ENCODE results near the gene AOX1. TPM values are rescaled to one million over a fixed set of nuclear protein-coding genes. Genes with fewer than 3 reads are reported as not detected.

AOX1 gene
- total and polyA plus RNA-seq, 10 of the 15 experiments (the other 5 are each of a cell fraction or from before 2014, with no cell fraction given) = 0.03 to 0.56 (median 0.19) TPM; not detected in 6

DNA sequence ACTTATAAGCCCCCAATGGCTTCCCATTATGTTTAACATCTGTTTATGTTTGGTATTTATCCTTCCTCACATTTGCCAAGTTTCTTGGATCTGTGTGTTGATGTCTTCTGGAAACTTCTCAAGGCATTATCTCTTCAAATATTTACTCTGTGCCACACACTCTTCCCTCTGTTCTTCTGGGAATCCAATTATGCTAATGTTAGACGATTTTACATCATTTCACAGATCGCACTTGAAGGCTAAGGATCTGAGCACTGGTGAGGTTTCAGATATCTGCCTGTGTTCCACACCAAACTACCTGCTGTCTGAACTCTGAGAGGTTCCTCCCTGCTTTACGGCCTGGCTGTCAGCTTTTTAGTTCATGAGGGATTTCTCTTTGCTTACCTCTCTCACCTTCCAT, 10.1 kb downstream of the AOX1 start:
- RAD21 ChIA-PET (ENCODE audit: unreplicated experiment) = no interaction called here
- FAIRE-seq = peak; percentile 68
- H3K9ac ChIP-seq (ENCODE audit: control insufficient read depth, insufficient read depth, low read length) = no peak overlapping the region
- H3K4me1 ChIP-seq (ENCODE audit: control insufficient read depth, insufficient read depth, low read length) = no peaks in the 10 kb centered on the region
- no peak for ATAC-seq
- intact Hi-C loops (cut with micrococcal nuclease; ENCODE audit: unreplicated experiment) (no loop called here), in situ Hi-C loops (cut with MboI) (no loop called here)
- BruUV-seq (replicated peaks) = no TSS peak
- 10% methylated on average over 3 of the region's 3 CpGs for WGBS (ENCODE audit: insufficient coverage, insufficient replicate concordance, low lambda C conversion rate, missing lambda C conversion rate)
- no peak overlapping the region for H2AFZ ChIP-seq (ENCODE audit: control insufficient read depth, low read depth, low read length)
- no peaks in the 10 kb centered on the region for H3K79me2 ChIP-seq (ENCODE audit: control insufficient read depth, insufficient read depth, low read length)
- no peak overlapping the region for H3K4me2 ChIP-seq (ENCODE audit: control insufficient read depth, insufficient read depth)
- TF ChIP-seq NR2C2 (IDR thresholded peaks at IDR 0.05; ENCODE audit: borderline replicate concordance, control insufficient read depth, insufficient read length, low read depth) = no peak
- no peaks in the 10 kb centered on the region for H3K9me3 ChIP-seq (replicated peaks; ENCODE audit: control insufficient read depth, insufficient read depth, low read length)
- POLR2A ChIA-PET = no interaction called here
- CTCF ChIA-PET = no interaction called here
- SMC1A ChIA-PET (ENCODE audit: uncharacterized antibody, unreplicated experiment) = no interaction called here
- H3K4me3 ChIP-seq = no peak overlapping the region
- H3K27me3 ChIP-seq (replicated peaks in 1 of 2; ENCODE audit: control insufficient read depth in 2 of 2, insufficient read depth in 2 of 2, low read length in 1 of 2) = 0 out of 4 replicates have a peak, but pooled peaks cover 0 to 6% of the 10 kb centered on the region in 2 experiments
- no peaks in the 10 kb centered on the region for H3K36me3 ChIP-seq (ENCODE audit: control insufficient read depth in 2 of 2, insufficient read depth in 2 of 2, low read length in 1 of 2)
- no peaks in the 10 kb centered on the region for H4K20me1 ChIP-seq (ENCODE audit: control insufficient read depth, insufficient read depth)
- DNase-seq (ENCODE audit: low read depth, low spot score) = no peak
- no peak overlapping the region for H3K27ac ChIP-seq (ENCODE audit: control insufficient read depth, insufficient read depth)

DNA sequence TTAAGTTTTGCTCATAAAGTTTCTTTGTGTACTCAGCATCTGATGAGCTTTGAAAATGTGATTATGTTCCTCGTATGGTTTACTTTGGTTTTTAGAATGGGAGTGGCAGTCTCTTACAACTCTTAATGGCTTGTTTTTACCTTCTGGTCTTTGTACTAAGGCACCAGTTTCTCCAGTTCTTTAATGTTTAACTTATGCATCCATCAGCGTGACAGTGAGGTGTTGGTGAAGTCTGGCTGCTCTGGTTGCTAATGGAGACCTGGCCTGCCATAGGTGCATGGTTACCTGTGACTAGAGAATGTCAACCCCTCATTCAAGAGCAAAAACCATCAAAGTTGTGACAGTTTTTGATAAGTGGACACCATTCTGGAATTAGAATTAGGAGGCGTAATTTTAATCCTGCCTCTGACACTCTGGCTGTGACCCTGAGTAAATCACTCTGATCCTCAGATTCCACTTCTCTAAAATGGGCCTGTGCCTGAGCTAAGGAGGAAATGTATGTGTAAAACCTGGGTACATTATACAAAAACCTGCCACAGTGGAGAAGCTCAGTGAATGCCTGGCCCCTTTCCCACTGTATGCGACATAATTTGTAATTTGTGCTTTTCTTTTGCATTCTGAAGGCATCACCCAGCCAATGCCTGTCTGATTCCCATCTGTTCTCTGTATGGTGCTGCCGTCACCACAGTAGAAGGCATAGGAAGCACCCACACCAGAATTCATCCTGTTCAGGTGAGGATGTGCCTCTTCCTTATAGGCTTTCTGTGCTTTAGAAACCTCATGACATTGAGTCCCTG, 11.2 kb downstream of the AOX1 start:
- TF ChIP-seq JUND (IDR thresholded peaks at IDR 0.05; ENCODE audit: low read depth, low read length) = no peak
- TF ChIP-seq GABPA (IDR thresholded peaks at IDR 0.05; ENCODE audit: low read depth) = no peak
- no peak for TF ChIP-seq IKZF2 (IDR thresholded peaks at IDR 0.05)
- TF ChIP-seq, protein P1, sequence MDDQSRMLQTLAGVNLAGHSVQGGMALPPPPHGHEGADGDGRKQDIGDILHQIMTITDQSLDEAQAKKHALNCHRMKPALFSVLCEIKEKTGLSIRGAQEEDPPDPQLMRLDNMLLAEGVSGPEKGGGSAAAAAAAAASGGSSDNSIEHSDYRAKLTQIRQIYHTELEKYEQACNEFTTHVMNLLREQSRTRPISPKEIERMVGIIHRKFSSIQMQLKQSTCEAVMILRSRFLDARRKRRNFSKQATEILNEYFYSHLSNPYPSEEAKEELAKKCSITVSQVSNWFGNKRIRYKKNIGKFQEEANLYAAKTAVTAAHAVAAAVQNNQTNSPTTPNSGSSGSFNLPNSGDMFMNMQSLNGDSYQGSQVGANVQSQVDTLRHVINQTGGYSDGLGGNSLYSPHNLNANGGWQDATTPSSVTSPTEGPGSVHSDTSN (IDR thresholded peaks at IDR 0.05; ENCODE audit: insufficient replicate concordance, low read depth, low read length) = no peak
- no peak for TF ChIP-seq PAX8 (IDR thresholded peaks at IDR 0.05)
- no peak for TF ChIP-seq WRNIP1 (IDR thresholded peaks at IDR 0.05; ENCODE audit: borderline replicate concordance, low read depth, low read length)
- no peak for TF ChIP-seq FOXM1 (IDR thresholded peaks at IDR 0.05; ENCODE audit: low read depth, low read length)
- TF ChIP-seq ZNF622 (IDR thresholded peaks at IDR 0.05) = no peak
- no peak for TF ChIP-seq CHD4 (IDR thresholded peaks at IDR 0.05)
- TF ChIP-seq NR2C2 (IDR thresholded peaks at IDR 0.05; ENCODE audit: borderline replicate concordance, control insufficient read depth, insufficient read length, low read depth) = no peak
- Histone ChIP-seq H3K27me3 (replicated peaks in 1 of 2; ENCODE audit: control insufficient read depth in 2 of 2, insufficient read depth in 2 of 2, low read length in 1 of 2) (0 out of 4 replicates have a peak, but pooled peaks cover 0 to 6% of the 10 kb centered on the region in 2 experiments), H3K9ac (ENCODE audit: control insufficient read depth, insufficient read depth, low read length) (no peak overlapping the region), H3K36me3 (ENCODE audit: control insufficient read depth in 2 of 2, insufficient read depth in 2 of 2, low read length in 1 of 2) (no peaks in the 10 kb centered on the region), H3K9me3 (replicated peaks; ENCODE audit: control insufficient read depth, insufficient read depth, low read length) (no peaks in the 10 kb centered on the region), H3K4me3 (no peak overlapping the region), H3K27ac (ENCODE audit: control insufficient read depth, insufficient read depth) (no peak overlapping the region), H3K4me2 (ENCODE audit: control insufficient read depth, insufficient read depth) (no peak overlapping the region), H4K20me1 (ENCODE audit: control insufficient read depth, insufficient read depth) (no peaks in the 10 kb centered on the region), H3K79me2 (ENCODE audit: control insufficient read depth, insufficient read depth, low read length) (no peaks in the 10 kb centered on the region), H2AFZ (ENCODE audit: control insufficient read depth, low read depth, low read length) (no peak overlapping the region), H3K4me1 (ENCODE audit: control insufficient read depth, insufficient read depth, low read length) (no peaks in the 10 kb centered on the region)
- no TSS peak for BruUV-seq (replicated peaks)
- ATAC-seq (no peak), DNase-seq (ENCODE audit: low read depth, low spot score) (no peak), FAIRE-seq (no peak)
- intact Hi-C loops (cut with micrococcal nuclease; ENCODE audit: unreplicated experiment) (no loop called here), in situ Hi-C loops (cut with MboI) (no loop called here)
- RAD21 ChIA-PET (ENCODE audit: unreplicated experiment) = no interaction called here
- SMC1A ChIA-PET (ENCODE audit: uncharacterized antibody, unreplicated experiment) = no interaction called here
- WGBS (ENCODE audit: insufficient coverage, insufficient replicate concordance, low lambda C conversion rate, missing lambda C conversion rate) = 53% methylated on average over 5 of the region's 5 CpGs
- POLR2A ChIA-PET = no interaction called here
- CTCF ChIA-PET = no interaction called here

Measured in GM12878 (cell line).